HG02981 (cell line): ENCODE measurements around the gene NR2C2.

Source experiments
- ATAC-seq: cut with Tn5 transposase; IDR thresholded peaks from one replicate; pipeline ENCODE4 v1.9.1; 2021; ENCODE audit warnings: mild to moderate bottlenecking, moderate library complexity; ENCODE audit not compliant: unreplicated experiment

The NR2C2 gene

GRCh38 chr3:15015456-15015855 is 68.1 kb downstream of the NR2C2 start:
- no peak for ATAC-seq

GRCh38 chr3:15017191-15017590 is 69.8 kb downstream of the NR2C2 start:
- ATAC-seq, result no peak

DNA sequence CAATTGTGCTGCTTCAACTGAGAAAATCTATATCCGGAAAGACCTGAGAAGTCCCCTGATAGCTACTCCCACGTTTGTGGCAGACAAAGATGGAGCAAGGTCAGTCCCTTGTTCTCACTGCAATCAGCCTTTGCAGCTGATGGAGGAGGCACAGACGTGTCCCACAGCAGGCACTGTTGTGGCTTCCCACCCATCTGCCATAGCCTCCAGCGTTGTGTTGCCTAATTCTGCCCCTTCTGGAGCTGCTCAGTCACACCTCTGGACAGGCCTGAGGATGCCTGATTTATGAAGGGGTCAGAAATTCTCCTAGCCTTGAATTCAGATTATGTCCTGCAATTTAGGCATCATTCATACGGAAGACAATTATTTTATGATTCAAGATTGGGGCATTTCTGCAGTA is 75.9 kb downstream of the NR2C2 start:
- no peak for ATAC-seq

GRCh38 chr3:15023719-15024118 is 76.3 kb downstream of the NR2C2 start:
- ATAC-seq, result no peak

DNA sequence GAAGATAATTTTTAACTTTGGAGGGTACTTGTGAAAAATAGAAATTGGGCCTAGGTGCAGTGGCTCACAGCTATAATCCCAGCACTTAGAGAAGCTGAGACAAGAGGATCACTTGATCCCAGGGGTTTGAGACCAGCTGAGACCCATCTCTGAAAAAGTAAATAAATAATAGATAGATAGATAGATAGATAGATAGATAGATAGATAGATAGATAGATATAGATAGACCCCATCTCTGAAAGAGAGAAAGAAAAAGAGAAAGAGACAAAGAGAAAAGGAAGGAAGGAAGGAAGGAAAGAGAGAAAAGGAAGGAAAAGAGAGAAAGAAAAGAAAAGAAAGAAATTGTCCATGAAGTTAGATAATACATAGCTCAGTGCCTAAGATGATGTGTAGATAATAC is 82.2 kb downstream of the NR2C2 start:
- ATAC-seq, result no peak

DNA sequence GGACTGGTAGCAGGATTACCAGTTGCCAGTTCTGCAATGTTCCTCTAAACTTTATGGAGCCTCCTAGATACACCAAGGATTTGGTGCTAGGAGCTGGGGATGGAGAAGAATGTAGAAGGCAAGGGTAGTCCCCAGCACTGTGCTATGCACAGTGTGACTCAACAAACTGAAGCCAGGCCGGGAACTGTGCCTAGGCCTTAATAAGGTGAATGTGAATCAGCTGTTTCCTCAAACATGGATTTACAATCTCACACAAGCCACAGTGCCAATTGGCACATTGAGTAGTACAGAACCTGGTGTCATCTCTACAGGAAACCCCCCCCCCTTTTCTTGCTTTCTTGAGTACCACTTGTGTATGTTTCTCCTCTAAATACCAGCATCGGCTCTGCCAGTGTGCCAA is 85.3 kb downstream of the NR2C2 start:
- no peak for ATAC-seq

- no peak for ATAC-seq
Measured at GRCh38 chr3:15033103-15033502, 85.7 kb downstream of the NR2C2 start.

- no peak for ATAC-seq
Measured at GRCh38 chr3:15038306-15038705, 90.9 kb downstream of the NR2C2 start.

- no peak for ATAC-seq
Measured at GRCh38 chr3:15040844-15041243, 93.5 kb downstream of the NR2C2 start.

- no peak for ATAC-seq
Measured at GRCh38 chr3:15041950-15042349, 94.6 kb downstream of the NR2C2 start.

DNA sequence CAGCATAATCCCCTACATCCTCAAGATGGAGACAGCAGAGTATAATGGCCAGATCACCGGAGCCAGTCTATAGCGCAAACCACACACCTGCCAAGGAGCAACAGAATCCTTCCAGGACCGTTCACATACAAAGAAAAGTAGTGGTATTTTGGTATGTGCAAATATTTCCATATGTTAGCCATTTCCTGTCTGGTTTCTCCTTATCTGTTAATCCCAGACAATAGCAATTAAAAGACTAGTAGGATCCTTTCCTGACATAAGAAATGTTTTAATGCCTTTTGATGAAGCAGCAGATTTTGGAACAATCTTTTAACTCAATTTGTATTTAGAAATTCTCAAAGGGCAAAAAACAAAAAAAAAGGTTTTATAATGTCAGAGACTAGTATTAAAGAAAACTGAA is 95.6 kb downstream of the NR2C2 start:
- ATAC-seq, result no peak

- ATAC-seq, result no peak
Measured at GRCh38 chr3:15043408-15044171, 96.2 kb downstream of the NR2C2 start.

DNA sequence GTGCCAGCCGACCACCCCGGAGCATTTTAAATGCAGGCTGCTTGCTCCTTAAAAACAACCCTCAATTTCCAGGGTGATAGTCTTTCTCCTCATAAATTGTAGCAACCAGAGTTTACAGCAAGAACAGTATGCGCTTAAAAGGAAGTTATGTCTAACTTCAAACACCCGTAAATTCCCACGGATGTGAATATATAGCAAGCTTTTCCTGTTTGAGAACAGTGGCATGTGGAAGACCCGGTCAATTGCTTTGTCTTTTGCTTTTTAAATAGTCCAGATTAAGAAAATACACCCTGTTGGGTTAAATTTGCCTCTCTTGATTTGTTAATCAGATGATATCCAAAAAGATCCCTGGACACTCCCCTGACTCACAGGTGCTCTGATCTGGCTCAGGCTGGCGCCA is 96.9 kb downstream of the NR2C2 start:
- no peak for ATAC-seq

DNA sequence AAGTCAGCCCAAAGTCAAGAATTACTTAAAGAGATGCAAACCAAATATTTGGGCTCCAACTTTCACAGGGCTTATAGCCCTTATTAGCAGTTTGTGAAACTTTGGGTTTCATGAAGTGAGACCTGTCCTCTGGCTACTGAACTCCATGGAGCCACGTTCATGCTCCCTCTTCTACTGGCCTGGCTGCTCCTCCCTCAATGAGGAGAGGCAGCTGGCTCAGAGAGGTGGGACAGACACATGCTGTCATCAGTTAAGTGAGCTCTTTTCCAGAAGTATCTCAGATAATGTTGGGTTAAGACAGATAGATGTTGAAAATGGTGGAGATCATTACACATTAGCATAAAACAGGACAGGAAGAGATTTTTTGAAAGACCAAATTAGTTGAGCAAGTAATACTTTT is 98.3 kb downstream of the NR2C2 start:
- ATAC-seq, result no peak

GRCh38 chr3:15049584-15049983 is 102.2 kb downstream of the NR2C2 start:
- no peak for ATAC-seq

- ATAC-seq, result peak; percentile 72
Measured at GRCh38 chr3:15050405-15051092, 103.2 kb downstream of the NR2C2 start.

- peak; percentile 51 for ATAC-seq
Measured at GRCh38 chr3:15051531-15051930, 104.1 kb downstream of the NR2C2 start.

DNA sequence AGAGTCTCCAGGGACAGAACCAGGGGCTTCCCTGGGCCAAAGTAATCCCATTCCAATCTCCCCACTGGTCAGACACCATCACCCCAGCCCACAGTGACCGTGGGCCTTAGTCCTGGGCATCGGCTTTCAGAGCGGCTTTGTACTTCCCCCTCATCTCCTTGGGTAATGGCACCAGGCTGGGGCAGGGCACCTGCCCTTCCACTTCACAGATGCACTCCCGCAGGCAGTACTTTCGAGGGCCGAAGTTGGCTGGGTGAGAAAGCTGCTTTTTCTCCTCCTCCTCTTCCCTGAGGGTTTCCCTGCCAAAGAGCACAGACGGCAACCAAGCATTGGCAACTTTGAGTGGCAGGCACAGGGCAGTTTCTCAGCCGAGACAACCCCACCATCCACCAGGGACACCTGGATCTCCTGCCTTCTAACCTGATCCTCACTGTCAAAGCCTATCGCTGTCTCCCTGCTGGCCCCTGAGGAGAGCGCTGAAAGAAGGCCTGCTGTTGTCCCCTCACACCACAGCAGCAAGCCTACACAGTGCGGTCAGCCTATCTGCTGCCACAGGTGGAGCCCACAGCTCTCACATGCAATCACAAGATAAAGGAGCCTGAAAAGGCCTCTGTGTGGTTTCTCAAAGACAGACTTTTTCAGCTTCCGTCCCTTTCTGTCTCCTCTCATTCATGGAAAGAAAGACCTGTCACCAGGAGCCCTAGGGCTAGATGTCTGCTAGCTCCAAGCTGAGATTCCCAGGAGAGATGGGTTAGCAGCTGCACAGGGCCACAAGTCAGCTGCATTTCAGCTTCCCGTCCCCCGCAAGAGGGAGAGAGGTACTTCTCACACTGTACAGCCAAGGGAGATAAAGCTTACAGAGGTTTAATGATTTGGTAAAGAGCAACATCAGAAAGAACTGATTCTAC is 105.2 kb downstream of the NR2C2 start:
- no peak for ATAC-seq

DNA sequence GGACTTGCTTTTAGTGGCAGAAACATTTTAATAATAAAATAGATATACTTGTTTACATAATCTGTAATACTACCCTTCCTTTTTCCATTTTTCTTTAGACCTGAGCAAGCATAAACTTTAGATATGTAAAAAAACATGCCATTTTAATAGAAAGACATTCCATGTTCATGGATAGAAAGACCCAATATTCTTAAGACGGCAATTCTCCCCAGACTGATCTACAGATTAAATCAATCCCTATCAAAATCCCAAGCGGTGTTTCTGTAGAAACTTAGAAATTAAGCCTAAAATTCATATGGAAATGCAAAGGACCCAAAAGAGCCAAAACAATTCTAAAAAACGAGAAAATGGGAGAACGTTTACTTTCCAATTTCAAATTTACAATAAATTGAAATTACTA is 106.2 kb downstream of the NR2C2 start:
- ATAC-seq, result no peak

- ATAC-seq, result peak; percentile 54
Measured at GRCh38 chr3:15055019-15055557, 107.7 kb downstream of the NR2C2 start.

- no peak for ATAC-seq
Measured at GRCh38 chr3:15056676-15057404, 109.5 kb downstream of the NR2C2 start.
